Measurements from ENCODE around the gene TBC1D5.

TBC1D5 gene

GRCh38 chr3:17592956-17593355, 149.5 kb downstream of the TBC1D5 start:
- no peak for DNase-seq (ENCODE audit: low read depth in 2 of 2, low spot score in 1 of 2)

- no peak for DNase-seq (ENCODE audit: low read depth in 2 of 2, low spot score in 1 of 2)
Measured at GRCh38 chr3:17590465-17590864, 152.0 kb downstream of the TBC1D5 start.

- DNase-seq (ENCODE audit: low read depth in 2 of 2, low spot score in 1 of 2): no peak
Measured at GRCh38 chr3:17589888-17590287, 152.5 kb downstream of the TBC1D5 start.

GRCh38 chr3:17588422-17588821, 154.0 kb downstream of the TBC1D5 start:
- DNase-seq (ENCODE audit: low read depth in 2 of 2, low spot score in 1 of 2): no peak

GRCh38 chr3:17585394-17586325, 156.8 kb downstream of the TBC1D5 start:
- no peak for DNase-seq (ENCODE audit: low read depth in 2 of 2, low spot score in 1 of 2)

GRCh38 chr3:17584066-17584465, 158.4 kb downstream of the TBC1D5 start:
- DNase-seq (ENCODE audit: low read depth in 2 of 2, low spot score in 1 of 2): no peak

- no peak for DNase-seq (ENCODE audit: low read depth in 2 of 2, low spot score in 1 of 2)
Measured at GRCh38 chr3:17583530-17583929, 158.9 kb downstream of the TBC1D5 start.

- DNase-seq (ENCODE audit: low read depth in 2 of 2, low spot score in 1 of 2): no peak
Measured at GRCh38 chr3:17581421-17582080, 160.9 kb downstream of the TBC1D5 start.

- no peak for DNase-seq (ENCODE audit: low read depth in 2 of 2, low spot score in 1 of 2)
Measured at GRCh38 chr3:17580901-17581300, 161.5 kb downstream of the TBC1D5 start.

- DNase-seq (ENCODE audit: low read depth in 2 of 2, low spot score in 1 of 2): no peak
Measured at GRCh38 chr3:17579289-17580031, 163.0 kb downstream of the TBC1D5 start.

GRCh38 chr3:17577796-17578520, 164.5 kb downstream of the TBC1D5 start:
- DNase-seq (ENCODE audit: low read depth in 2 of 2, low spot score in 1 of 2): no peak

- no peak for DNase-seq (ENCODE audit: low read depth in 2 of 2, low spot score in 1 of 2)
Measured at GRCh38 chr3:17573396-17573795, 169.0 kb downstream of the TBC1D5 start.

- DNase-seq (ENCODE audit: low read depth in 2 of 2, low spot score in 1 of 2): no peak
Measured at GRCh38 chr3:17571686-17572085, 170.7 kb downstream of the TBC1D5 start.

- no peak for DNase-seq (ENCODE audit: low read depth in 2 of 2, low spot score in 1 of 2)
Measured at GRCh38 chr3:17562845-17563244, 179.6 kb downstream of the TBC1D5 start.

- DNase-seq (ENCODE audit: low read depth in 2 of 2, low spot score in 1 of 2): no peak
Measured at GRCh38 chr3:17558565-17558964, 183.9 kb downstream of the TBC1D5 start.

GRCh38 chr3:17557749-17558463, 184.5 kb downstream of the TBC1D5 start:
- DNase-seq (ENCODE audit: low read depth in 2 of 2, low spot score in 1 of 2): no peak

GRCh38 chr3:17555525-17555924, 186.9 kb downstream of the TBC1D5 start:
- no peak for DNase-seq (ENCODE audit: low read depth in 2 of 2, low spot score in 1 of 2)

GRCh38 chr3:17554078-17554477, 188.4 kb downstream of the TBC1D5 start:
- DNase-seq (ENCODE audit: low read depth in 2 of 2, low spot score in 1 of 2): no peak

- no peak for DNase-seq (ENCODE audit: low read depth in 2 of 2, low spot score in 1 of 2)
Measured at GRCh38 chr3:17553080-17553479, 189.4 kb downstream of the TBC1D5 start.

- no peak for DNase-seq (ENCODE audit: low read depth in 2 of 2, low spot score in 1 of 2)
Measured at GRCh38 chr3:17552351-17552750, 190.1 kb downstream of the TBC1D5 start.
